Pancreas (tissue), 10 donors: ENCODE measurements around the gene SPRN. TPM values are rescaled to one million over a fixed set of nuclear protein-coding genes. Genes with fewer than 3 reads are reported as not detected.

Experiments used
- ATAC-seq, 4 donors: fragments of 200-7000 bp; cut with Tn5 transposase; one replicate each; pipeline versions ENCODE4 v1.8.0 to v1.9.1; 2020; ENCODE audit warnings: mild to moderate bottlenecking in 4 of 4, moderate library complexity in 4 of 4
- DNase-seq, 6 donors: peaks; one replicate each; pipeline ENCODE4 v3.0.0-alpha.2; 2020
- FAIRE-seq: peaks from 2 replicates; lab custom pipeline; 2012; peaks lifted over from hg19 to GRCh38; lab: Jason Lieb, UNC
- H3K27ac ChIP-seq, 4 donors: fragments of 200-600 bp; sonication (generic); 1 replicate in 3 of 4; 2 replicates in 1 of 4; pipeline versions ENCODE4 v1.5.0 to v1.8.0; 2020
- H3K27me3 ChIP-seq, 4 donors: fragments of 200-600 bp; one replicate each; pipeline ENCODE4 v1.8.0; 2021
- H3K36me3 ChIP-seq, 3 donors: fragments of 200-600 bp; sonication (generic) in 1 of 3; one replicate each; pipeline versions ENCODE4 v1.5.0 to v1.8.0; 2020 to 2021
- H3K4me1 ChIP-seq, 3 donors: fragments of 200-600 bp; one replicate each; pipeline ENCODE4 v1.8.0; 2021
- H3K4me3 ChIP-seq, 4 donors: fragments of 200-600 bp; sonication (generic) in 2 of 4; one replicate each; pipeline versions ENCODE4 v1.5.0 to v1.8.0; 2020 to 2021
- H3K9me3 ChIP-seq, 4 donors: fragments of 200-600 bp; one replicate each; pipeline ENCODE4 v1.8.0; 2021
- CTCF ChIP-seq, 4 donors: fragments of 200-600 bp; sonication (generic) in 3 of 4; IDR thresholded peaks; one replicate each; pipeline versions ENCODE4 v1.5.0 to v1.8.0; 2021; ENCODE audit warnings: antibody characterized with exemption in 4 of 4
- WGBS, 2 donors: extraction: QIAGEN DNeasy Blood & Tissue Kit; methylation state at CpG; one replicate each; pipeline ENCODE4 v1.1.7; 2013; 5-methylcytosine and 5-hydroxymethylcytosine counted together
- intact Hi-C, 3 donors: fragments of 100-400 bp; cut with DNase I; formaldehyde crosslinking; loops; one replicate each; pipeline versions ENCODE4 v1.11.1 to v1.14.2; 2022
- polyA plus RNA-seq, 2 donors: library from polyadenylated mRNA; stranded (reverse); fragments of 200-250 nt; gene quantifications; one replicate each; pipeline ENCODE4 v1.2.3, GENCODE V29; 2013
- total RNA-seq, 6 donors: library from RNA; stranded (reverse); fragmentation: NEBNext Ultra II Directional in 4 of 6; extraction: Animal tissue kit (Norgen Biotek cat#: 25700) in 4 of 6; gene quantifications; one replicate each; pipeline versions ENCODE4 v1.2.1 to v1.2.4, GENCODE V29; 2021 to 2023
- donor health status: healthy with polysubstance abuse.
- donor health status: DM: no; HTN: no; CAD: no; lungs with moderate emphysema.
- donor health status: DM: no; HTN: no; CAD: no.
- donor health status: control.
- donor health status: control.
- donor health status: Bipolar disorder and iron deficiency.
- donor health status: DM: yes; HTN: yes; CAD: no.
- donor health status: DM: no; HTN: no; CAD: no.
- donor health status: DM: no; HTN: no; CAD: no.
- donor health status: DM: yes; HTN: yes; CAD: no.

The SPRN gene
- total and polyA plus RNA-seq, 8 donors = 0.03 to 0.87 (median 0.09) TPM; not detected in 3

- DNase-seq (no peak), FAIRE-seq (no peak), ATAC-seq (no peak)
- H3K4me1 ChIP-seq = peaks cover 0 to 3% (median 0%) of the 10 kb centered on the region in 3 donors
- peaks cover 0 to 10% (median 0%) of the 10 kb centered on the region in 3 donors for H3K36me3 ChIP-seq
- 85 to 87% methylated on average over 16 of the region's 16 CpGs for WGBS, 2 donors
- TF ChIP-seq CTCF (IDR thresholded peaks at IDR 0.05) = no peak
- no peaks in the 10 kb centered on the region for H3K27me3 ChIP-seq
- no peaks in the 10 kb centered on the region for H3K9me3 ChIP-seq
- no peak overlapping the region for H3K27ac ChIP-seq
- intact Hi-C loops = loop anchor here in 1 of 3 donors (5.0 kb wide), 1 partner anchor 150 kb away; no protein-coding TSS in a partner anchor
- no peak overlapping the region for H3K4me3 ChIP-seq
Observed at GRCh38 chr10:133422223-133422806, 2.1 kb downstream of the SPRN start.

DNA sequence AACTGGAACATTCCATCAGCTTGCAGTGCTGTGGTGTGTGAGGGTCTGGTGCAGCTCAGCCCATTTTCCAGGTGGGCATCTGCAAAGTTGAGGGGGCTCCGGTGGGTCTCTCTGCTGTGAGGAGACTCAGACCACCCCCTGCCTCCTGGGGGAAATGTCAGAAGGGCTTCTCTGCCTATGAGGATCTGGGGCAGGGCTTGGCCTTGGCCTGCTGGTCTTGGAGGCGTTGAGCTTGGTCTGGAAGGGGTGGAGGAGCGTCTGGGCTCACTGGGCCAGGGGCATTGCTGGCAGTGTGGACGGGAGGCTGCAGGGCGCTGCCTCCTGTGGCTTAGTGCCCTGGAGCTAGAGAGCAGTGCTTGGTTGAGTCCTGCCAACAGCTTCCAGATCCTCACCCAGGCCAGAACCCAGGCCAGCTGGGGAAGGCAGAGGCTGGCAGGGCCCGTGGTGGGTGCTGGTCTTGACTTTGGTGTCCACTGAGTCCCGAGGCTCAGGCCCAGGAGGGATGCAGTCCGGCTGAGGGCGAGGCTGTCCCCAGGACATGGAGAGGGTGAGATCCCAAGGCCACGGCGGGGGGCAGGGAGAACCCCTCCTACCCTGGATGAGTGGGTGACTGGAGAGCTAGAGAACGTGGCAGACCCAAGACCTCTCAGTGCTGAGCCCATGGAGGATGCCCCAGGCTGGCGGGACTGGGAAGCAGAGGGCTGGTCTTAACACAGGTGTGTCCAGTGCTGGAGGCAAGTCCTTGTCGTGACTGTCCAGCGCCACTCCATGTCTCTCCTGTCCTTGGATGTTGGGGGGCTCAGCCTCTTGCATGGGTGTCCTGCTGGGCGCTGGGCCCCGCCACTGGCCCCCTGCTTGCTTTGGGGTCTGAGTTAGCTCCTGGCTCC, 2.8 kb downstream of the SPRN start:
- intact Hi-C loops = loop anchor here in 1 of 3 donors (5.0 kb wide), 1 partner anchor 151 kb away; no protein-coding TSS in a partner anchor

DNA sequence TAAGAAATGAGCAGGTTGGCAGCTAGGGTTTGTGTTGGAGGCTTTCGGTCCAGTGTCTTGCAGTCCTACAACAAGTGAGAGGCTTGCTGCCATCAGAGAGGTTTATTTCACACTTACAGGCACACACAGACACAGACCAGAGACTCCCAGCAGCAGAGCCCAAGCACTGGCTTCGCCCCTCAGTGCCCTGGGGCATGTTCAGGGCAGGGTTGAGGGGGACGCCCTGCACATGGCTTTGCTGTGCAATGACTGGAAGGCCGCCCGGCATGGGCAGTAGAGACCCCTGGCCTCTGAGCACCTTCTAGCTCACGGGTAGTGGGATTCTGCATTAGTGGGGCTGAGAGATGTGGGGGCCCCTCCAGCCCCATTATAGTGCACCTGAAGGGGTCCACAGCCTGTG, 3.8 kb downstream of the SPRN start:
- peaks cover 0 to 10% (median 0%) of the 10 kb centered on the region in 3 donors for H3K36me3 ChIP-seq
- WGBS, 2 donors = 92% methylated on average over 6 of the region's 6 CpGs
- DNase-seq (no peak), FAIRE-seq (no peak), ATAC-seq (no peak)
- no peaks in the 10 kb centered on the region for H3K9me3 ChIP-seq
- no peak overlapping the region for H3K4me3 ChIP-seq
- intact Hi-C loops = loop anchor here in 1 of 3 donors (5.0 kb wide), 1 partner anchor 152 kb away; no protein-coding TSS in a partner anchor
- no peak for TF ChIP-seq CTCF (IDR thresholded peaks at IDR 0.05)
- H3K4me1 ChIP-seq = peaks cover 0 to 3% (median 0%) of the 10 kb centered on the region in 3 donors
- no peak overlapping the region for H3K27ac ChIP-seq
- no peaks in the 10 kb centered on the region for H3K27me3 ChIP-seq

More for the DNA sequence above, 2.8 kb downstream of the SPRN start:
- no peaks in the 10 kb centered on the region for H3K27me3 ChIP-seq
- WGBS, 2 donors = 84 to 95% methylated on average over 16 of the region's 17 CpGs
- FAIRE-seq = no peak
- H3K4me3 ChIP-seq = no peak overlapping the region
- no peak for TF ChIP-seq CTCF (IDR thresholded peaks at IDR 0.05)
- no peak for ATAC-seq
- DNase-seq = peak in 2 of 6 donors; percentile 26 to 71
- peaks cover 0 to 10% (median 0%) of the 10 kb centered on the region in 3 donors for H3K36me3 ChIP-seq
- H3K27ac ChIP-seq = no peak overlapping the region
- H3K9me3 ChIP-seq = no peaks in the 10 kb centered on the region
- peaks cover 0 to 3% (median 0%) of the 10 kb centered on the region in 3 donors for H3K4me1 ChIP-seq

GRCh38 chr10:133420028-133420427, 4.4 kb downstream of the SPRN start:
- no peak for TF ChIP-seq CTCF (IDR thresholded peaks at IDR 0.05)
- DNase-seq = no peak
- H3K27ac ChIP-seq = no peak overlapping the region
- peaks cover 0 to 10% (median 0%) of the 10 kb centered on the region in 3 donors for H3K36me3 ChIP-seq
- WGBS, 2 donors = 93% methylated on average over 17 of the region's 17 CpGs
- no peak overlapping the region for H3K4me3 ChIP-seq
- no peaks in the 10 kb centered on the region for H3K27me3 ChIP-seq
- intact Hi-C loops = loop anchor here in 1 of 3 donors (5.0 kb wide), 1 partner anchor 152 kb away; no protein-coding TSS in a partner anchor
- peaks cover 0 to 3% (median 0%) of the 10 kb centered on the region in 3 donors for H3K4me1 ChIP-seq
- FAIRE-seq = no peak
- no peak for ATAC-seq
- H3K9me3 ChIP-seq = no peaks in the 10 kb centered on the region
